Astrocyte of the cerebellum (primary cell): ENCODE data around the gene CAGE1.
"Not testable (repeated sequence)": the region's sequence is repeated elsewhere in the genome, so short reads cannot be mapped to it uniquely, and the experiment has no call there.

ENCODE experiments used
- DNase-seq: peaks from one replicate; pipeline ENCODE4 v3.0.0-alpha.2; 2011; ENCODE audit warnings: low read depth
- H3K4me3 ChIP-seq: 2 replicates; pipeline ENCODE4 v1.5.1; 2011; ENCODE audit warnings: mild to moderate bottlenecking, low read depth, low read length, moderate library complexity
- in situ Hi-C: cut with HindIII; loops from 2 replicates; pipeline ENCODE4 v1.10.0; 2017; ENCODE audit warnings: low sequenced_read_pairs
- TF ChIP-seq, protein P1 (sequence below): IDR thresholded peaks from 2 replicates; pipeline ENCODE4 v1.5.1; 2012; ENCODE audit warnings: low read length, low read depth, moderate library complexity, mild to moderate bottlenecking; ENCODE audit errors: missing control alignments

The CAGE1 gene

GRCh38 chr6:7317538-7317937, 72.0 kb downstream of the CAGE1 start:
- H3K4me3 ChIP-seq: no peak overlapping the region
- in situ Hi-C loops: no loop called here
- TF ChIP-seq, protein P1, sequence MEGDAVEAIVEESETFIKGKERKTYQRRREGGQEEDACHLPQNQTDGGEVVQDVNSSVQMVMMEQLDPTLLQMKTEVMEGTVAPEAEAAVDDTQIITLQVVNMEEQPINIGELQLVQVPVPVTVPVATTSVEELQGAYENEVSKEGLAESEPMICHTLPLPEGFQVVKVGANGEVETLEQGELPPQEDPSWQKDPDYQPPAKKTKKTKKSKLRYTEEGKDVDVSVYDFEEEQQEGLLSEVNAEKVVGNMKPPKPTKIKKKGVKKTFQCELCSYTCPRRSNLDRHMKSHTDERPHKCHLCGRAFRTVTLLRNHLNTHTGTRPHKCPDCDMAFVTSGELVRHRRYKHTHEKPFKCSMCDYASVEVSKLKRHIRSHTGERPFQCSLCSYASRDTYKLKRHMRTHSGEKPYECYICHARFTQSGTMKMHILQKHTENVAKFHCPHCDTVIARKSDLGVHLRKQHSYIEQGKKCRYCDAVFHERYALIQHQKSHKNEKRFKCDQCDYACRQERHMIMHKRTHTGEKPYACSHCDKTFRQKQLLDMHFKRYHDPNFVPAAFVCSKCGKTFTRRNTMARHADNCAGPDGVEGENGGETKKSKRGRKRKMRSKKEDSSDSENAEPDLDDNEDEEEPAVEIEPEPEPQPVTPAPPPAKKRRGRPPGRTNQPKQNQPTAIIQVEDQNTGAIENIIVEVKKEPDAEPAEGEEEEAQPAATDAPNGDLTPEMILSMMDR: no peak
- DNase-seq: no peak

GRCh38 chr6:7316658-7317533, 72.6 kb downstream of the CAGE1 start:
- in situ Hi-C loops: no loop called here
- TF ChIP-seq, protein P1: no peak
- no peak for DNase-seq
- no peak overlapping the region for H3K4me3 ChIP-seq

DNA sequence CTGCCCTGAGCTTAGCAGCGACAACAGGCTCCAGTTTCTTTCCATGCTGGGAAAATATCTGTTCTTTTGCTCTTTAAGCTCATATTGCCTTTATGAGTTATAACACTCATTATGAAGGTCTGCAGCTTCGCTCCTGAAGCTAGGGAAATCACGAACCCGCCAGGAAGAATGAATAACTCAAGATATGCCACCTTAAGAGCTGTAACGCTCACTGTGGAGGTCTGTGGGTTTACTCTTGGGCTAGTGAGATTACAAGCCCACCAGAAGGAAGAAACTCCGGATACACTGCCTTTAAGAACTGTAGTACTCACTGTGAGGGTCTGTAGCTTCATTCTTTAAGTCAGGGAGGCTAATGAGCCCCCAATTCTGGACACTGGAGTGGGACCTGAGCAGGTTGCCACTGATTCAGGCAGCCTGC, 73.6 kb downstream of the CAGE1 start:
- TF ChIP-seq, protein P1: no peak
- H3K4me3 ChIP-seq: no peak overlapping the region
- DNase-seq: no peak
- in situ Hi-C loops: no loop called here

DNA sequence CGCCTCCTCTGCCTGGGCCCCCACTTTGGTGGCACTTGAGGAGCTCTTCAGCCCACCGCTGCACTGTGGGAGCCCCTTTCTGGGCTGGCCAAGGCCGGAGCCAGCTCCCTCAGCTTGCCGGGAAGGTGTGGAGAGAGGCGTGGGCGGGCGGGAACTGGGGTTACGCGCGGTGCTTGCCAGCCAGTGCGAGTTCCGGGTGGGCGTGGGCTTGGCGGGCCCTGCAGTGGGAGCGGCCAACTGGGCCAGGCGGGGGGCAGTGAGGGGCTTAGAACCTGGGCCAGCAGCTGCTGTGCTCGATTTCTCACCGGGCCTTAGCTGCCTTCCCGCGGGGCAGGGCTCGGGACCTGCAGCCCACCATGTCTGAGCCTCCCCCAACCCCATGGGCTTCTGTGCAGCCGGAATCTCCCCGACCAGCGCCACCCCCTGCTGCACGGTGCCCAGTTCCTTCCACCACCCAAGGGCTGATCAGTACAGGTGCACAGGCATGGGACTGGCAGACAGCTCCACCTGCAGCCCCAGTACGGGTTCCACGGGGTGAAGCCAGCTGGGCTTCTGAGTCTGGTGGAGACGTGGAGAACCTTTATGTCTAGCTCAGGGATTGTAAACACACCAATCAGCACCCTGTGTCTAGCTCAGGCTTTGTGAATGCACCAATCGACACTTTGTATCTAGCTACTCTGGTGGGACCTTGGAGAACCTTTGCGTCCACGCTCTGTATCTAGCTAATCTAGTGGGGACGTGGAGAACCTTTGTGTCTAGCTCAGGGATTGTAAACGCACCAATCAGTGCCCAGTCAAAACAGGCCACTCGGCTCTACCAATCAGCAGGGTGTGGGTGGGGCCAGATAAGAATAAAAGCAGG, 74.2 kb downstream of the CAGE1 start:
- DNase-seq, in situ Hi-C loops, H3K4me3 ChIP-seq: not testable (repeated sequence)

GRCh38 chr6:7314414-7314813, 75.1 kb downstream of the CAGE1 start:
- no peak for DNase-seq
- TF ChIP-seq, protein P1: no peak
- no peak overlapping the region for H3K4me3 ChIP-seq
- in situ Hi-C loops: no loop called here

DNA sequence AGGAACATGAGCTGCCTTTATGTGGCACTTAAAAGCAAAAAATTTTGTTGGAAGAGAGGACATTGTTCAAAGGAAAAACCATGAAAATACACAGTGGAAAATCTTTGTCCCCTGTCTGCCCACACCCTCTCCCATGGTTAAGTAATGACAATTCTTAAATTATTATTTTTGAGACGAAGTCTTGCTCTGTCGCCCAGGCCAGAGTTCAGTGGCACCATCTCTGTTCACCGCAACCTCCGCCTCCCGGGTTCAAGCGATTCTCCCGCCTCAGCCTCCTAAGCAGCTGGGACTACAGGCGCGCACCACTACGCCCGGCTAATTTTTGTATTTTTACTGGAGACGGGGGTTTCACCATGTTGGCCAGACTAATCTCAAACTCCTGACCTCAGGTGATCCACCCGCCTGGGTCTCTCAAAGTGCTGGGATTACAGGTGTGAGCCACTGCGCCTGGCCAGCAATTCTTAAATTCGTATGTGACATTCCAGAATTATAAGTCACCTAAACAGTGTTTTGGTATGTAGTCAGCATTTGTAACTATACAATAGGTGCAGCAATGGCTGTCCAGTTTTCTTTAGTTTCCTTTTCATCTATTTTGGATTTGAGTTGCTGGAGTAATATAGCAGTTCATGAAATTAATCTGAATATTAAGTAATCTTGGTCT, 75.9 kb downstream of the CAGE1 start:
- no peak for DNase-seq
- H3K4me3 ChIP-seq: peak overlapping the region; percentile 93
- in situ Hi-C loops: no loop called here
- TF ChIP-seq, protein P1: no peak
